ENCODE measurements around the gene IQUB.
"Not testable (repeated sequence)": the region's sequence is repeated elsewhere in the genome, so short reads cannot be mapped to it uniquely, and the experiment has no call there.

IQUB gene

GRCh38 chr7:123539871-123540270 lies 5.5 kb upstream of the IQUB start:
- no peak for DNase-seq (ENCODE audit: extremely low read depth, low read depth)
- TF ChIP-seq CTCF (IDR thresholded peaks at IDR 0.05; ENCODE audit: low read depth, low read length) = no peak

- no peak for TF ChIP-seq CTCF (IDR thresholded peaks at IDR 0.05; ENCODE audit: low read depth, low read length)
- no peak for DNase-seq (ENCODE audit: extremely low read depth, low read depth)
These were observed 4.5 kb upstream of the IQUB start for GRCh38 chr7:123538897-123539296.

GRCh38 chr7:123538189-123538714 lies 3.9 kb upstream of the IQUB start:
- TF ChIP-seq CTCF (IDR thresholded peaks at IDR 0.05; ENCODE audit: low read depth, low read length) = no peak
- DNase-seq (ENCODE audit: extremely low read depth, low read depth) = no peak

- DNase-seq (ENCODE audit: extremely low read depth, low read depth) = no peak
- TF ChIP-seq CTCF (IDR thresholded peaks at IDR 0.05; ENCODE audit: low read depth, low read length) = peak; percentile 53
These were observed 2.7 kb upstream of the IQUB start for GRCh38 chr7:123537026-123537642.

GRCh38 chr7:123535517-123535916 lies 1.1 kb upstream of the IQUB start:
- TF ChIP-seq CTCF (IDR thresholded peaks at IDR 0.05; ENCODE audit: low read depth, low read length) = no peak
- no peak for DNase-seq (ENCODE audit: extremely low read depth, low read depth)

GRCh38 chr7:123533929-123534382 lies 439 bp downstream of the IQUB start:
- DNase-seq (ENCODE audit: extremely low read depth, low read depth) = no peak
- no peak for TF ChIP-seq CTCF (IDR thresholded peaks at IDR 0.05; ENCODE audit: low read depth, low read length)

GRCh38 chr7:123533553-123533917 lies 860 bp downstream of the IQUB start:
- no peak for TF ChIP-seq CTCF (IDR thresholded peaks at IDR 0.05; ENCODE audit: low read depth, low read length)
- no peak for DNase-seq (ENCODE audit: extremely low read depth, low read depth)

GRCh38 chr7:123532788-123533552 lies 1.4 kb downstream of the IQUB start:
- not testable (repeated sequence) for DNase-seq (ENCODE audit: extremely low read depth, low read depth)

GRCh38 chr7:123532343-123532742 lies 2.1 kb downstream of the IQUB start:
- DNase-seq (ENCODE audit: extremely low read depth, low read depth) = not testable (repeated sequence)

- not testable (repeated sequence) for DNase-seq (ENCODE audit: extremely low read depth, low read depth)
These were observed 4.3 kb downstream of the IQUB start for GRCh38 chr7:123530035-123530591.

All from AG09319 (cell line).